ENCODE measurements around the gene TET2. TPM values are rescaled to one million over a fixed set of nuclear protein-coding genes. Genes with fewer than 3 reads are reported as not detected.
"Not testable (repeated sequence)": the region's sequence is repeated elsewhere in the genome, so short reads cannot be mapped to it uniquely, and the experiment has no call there.

The TET2 gene
- total RNA-seq, 1 donor from 2014 or later: 5.4 TPM

GRCh38 chr4:105283501-105283900 lies 136.8 kb downstream of the TET2 start:
- no peak for DNase-seq (ENCODE audit: low read depth in 2 of 2)

- DNase-seq (ENCODE audit: low read depth in 2 of 2): no peak
These were observed 141.4 kb downstream of the TET2 start for GRCh38 chr4:105288121-105288520.

GRCh38 chr4:105291925-105292324 lies 145.2 kb downstream of the TET2 start:
- DNase-seq (ENCODE audit: low read depth in 2 of 2): no peak

GRCh38 chr4:105293360-105293759 lies 146.7 kb downstream of the TET2 start:
- no peak for DNase-seq (ENCODE audit: low read depth in 2 of 2)

- no peak for DNase-seq (ENCODE audit: low read depth in 2 of 2)
These were observed 150.0 kb downstream of the TET2 start for GRCh38 chr4:105296672-105297071.

GRCh38 chr4:105299027-105299426 lies 152.4 kb downstream of the TET2 start:
- not testable (repeated sequence) for DNase-seq (ENCODE audit: low read depth in 2 of 2)

GRCh38 chr4:105304085-105304484 lies 157.4 kb downstream of the TET2 start:
- no peak for DNase-seq (ENCODE audit: low read depth in 2 of 2)

- DNase-seq (ENCODE audit: low read depth in 2 of 2): no peak
These were observed 158.6 kb downstream of the TET2 start for GRCh38 chr4:105305019-105305836.

GRCh38 chr4:105306158-105306781 lies 159.6 kb downstream of the TET2 start:
- DNase-seq (ENCODE audit: low read depth in 2 of 2): no peak

- DNase-seq (ENCODE audit: low read depth in 2 of 2): no peak
These were observed 160.1 kb downstream of the TET2 start for GRCh38 chr4:105306820-105307219.

- DNase-seq (ENCODE audit: low read depth in 2 of 2): no peak
These were observed 171.8 kb downstream of the TET2 start for GRCh38 chr4:105318486-105318885.

- DNase-seq (ENCODE audit: low read depth in 2 of 2): no peak
These were observed 180.5 kb downstream of the TET2 start for GRCh38 chr4:105327222-105327621.

GRCh38 chr4:105327956-105328355 lies 181.3 kb downstream of the TET2 start:
- no peak for DNase-seq (ENCODE audit: low read depth in 2 of 2)

GRCh38 chr4:105329081-105329480 lies 182.4 kb downstream of the TET2 start:
- DNase-seq (ENCODE audit: low read depth in 2 of 2): no peak

All from dermis microvascular lymphatic vessel endothelial cell (primary cell).